DOHH2 (cell line): Measurements from ENCODE around the gene C20orf202.

ENCODE experiments used
- CTCF ChIP-seq: fragments of 200-600 bp; sonication (generic); IDR thresholded peaks from one replicate; pipeline ENCODE4 v1.5.1; 2014; ENCODE audit warnings: antibody characterized with exemption, mild to moderate bottlenecking, low read depth, low read length; ENCODE audit not compliant: poor library complexity, severe bottlenecking
- EZH2phosphoT487 ChIP-seq: fragments of 200-600 bp; sonication (generic); IDR thresholded peaks from 2 replicates; pipeline ENCODE4 v1.6.1; 2017; ENCODE audit warnings: borderline replicate concordance, mild to moderate bottlenecking, antibody characterized with exemption, low read length, moderate library complexity, mixed read lengths

- TF ChIP-seq CTCF (no peak), EZH2phosphoT487 (no peak)
Measured at GRCh38 chr20:1155342-1155741, 47.9 kb upstream of the C20orf202 start.
